HCT116 (cell line): ENCODE results near the gene C3orf20. TPM values are rescaled to one million over a fixed set of nuclear protein-coding genes. Genes with fewer than 3 reads are reported as not detected.

Experiments used
- ATAC-seq: fragments of 200-7000 bp; cut with Tn5 transposase; 2 replicates; pipeline ENCODE4 v1.9.1; 2020; ENCODE audit warnings: mild to moderate bottlenecking, moderate library complexity
- BruUV-seq: library from RNA; stranded (reverse); fragments of 400-500 nt; replicated peaks from 2 replicates; lab custom pipeline; 2021; lab: Mats Ljungman, UMichigan
- CTCF ChIA-PET: fragments of 300-600 bp; sonication (Branson Sonifier 250); formaldehyde crosslinking; loops from one replicate; lab custom pipeline; 2021; ENCODE audit warnings: antibody characterized with exemption; lab: Charles Lee
- POLR2A ChIA-PET: fragments of 300-600, 350-600 bp; sonication (Branson Sonifier 250); formaldehyde crosslinking; loops from one replicate; lab custom pipeline; 2021; ENCODE audit warnings: antibody characterized with exemption; lab: Charles Lee
- RAD21 ChIA-PET, 2 experiments: fragments of 300-600 bp; sonication (Branson Sonifier 250); formaldehyde crosslinking; loops; one replicate each; lab custom pipeline; 2023; ENCODE audit warnings: low total read pairs in 2 of 2; ENCODE audit not compliant: uncharacterized antibody in 2 of 2, unreplicated experiment in 2 of 2, low non-redundant PET in 1 of 2; lab: Charles Lee
- DNase-seq: peaks from one replicate; pipeline ENCODE4 v3.0.0-alpha.2; 2010; ENCODE audit warnings: low read depth, low spot score
- H2AFZ ChIP-seq: fragments of 200-600 bp; shearing (Covaris generic), sonication (generic); 2 replicates; pipeline ENCODE4 v1.6.1; 2017; ENCODE audit warnings: low read depth, mixed run types, mixed read lengths, antibody characterized with exemption, low read length; ENCODE audit not compliant: poor library complexity, severe bottlenecking
- H3K27ac ChIP-seq: 2 replicates; pipeline ENCODE4 v1.5.1; 2012; ENCODE audit warnings: low read depth, low read length
- H3K27me3 ChIP-seq: fragments of 200-600 bp; sonication (generic); 2 replicates; pipeline ENCODE4 v1.6.1; 2016; ENCODE audit warnings: mixed run types, low read length, mixed read lengths; ENCODE audit not compliant: insufficient read depth
- H3K36me3 ChIP-seq, 2 experiments: fragments of 200-500 bp in 1 of 2; fragments of 200-600 bp in 1 of 2; sonication (Bioruptor generic) in 1 of 2; sonication (generic) in 1 of 2; 2 replicates each; pipeline versions ENCODE4 v1.5.1 to v1.6.1; 2014 to 2016; ENCODE audit warnings: low read length in 2 of 2, inconsistent platforms in 1 of 2, mixed read lengths in 1 of 2, mixed run types in 1 of 2; ENCODE audit not compliant: insufficient read depth in 2 of 2, control insufficient read depth in 1 of 2
- H3K4me1 ChIP-seq, 2 experiments: fragments of 200-600 bp in 1 of 2; sonication (generic) in 1 of 2; 2 replicates each; pipeline versions ENCODE4 v1.5.1 to v1.6.1; 2012 to 2017; ENCODE audit warnings: low read length in 2 of 2, inconsistent platforms in 1 of 2, mild to moderate bottlenecking in 1 of 2, mixed read lengths in 1 of 2, mixed run types in 1 of 2, moderate library complexity in 1 of 2; ENCODE audit not compliant: insufficient read depth in 2 of 2, control insufficient read depth in 1 of 2
- H3K4me2 ChIP-seq: fragments of 200-600 bp; sonication (generic); 2 replicates; pipeline ENCODE4 v1.6.1; 2017; ENCODE audit warnings: mixed run types, low read length, mixed read lengths
- H3K4me3 ChIP-seq, 2 experiments: fragments of 200-600 bp in 1 of 2; sonication (generic) in 1 of 2; replicated peaks in 1 of 2; 2 replicates each; pipeline ENCODE4 v1.5.1; 2011 to 2016; ENCODE audit warnings: low read length in 2 of 2, control low read depth in 1 of 2, low read depth in 1 of 2, mild to moderate bottlenecking in 1 of 2, mixed read lengths in 1 of 2, mixed run types in 1 of 2
- H3K79me2 ChIP-seq: fragments of 200-600 bp; sonication (generic); 2 replicates; pipeline ENCODE4 v1.6.1; 2017; ENCODE audit warnings: mild to moderate bottlenecking, mixed run types, low read length, moderate library complexity, mixed read lengths; ENCODE audit not compliant: insufficient read depth
- H3K9ac ChIP-seq: fragments of 200-600 bp; sonication (generic); 2 replicates; pipeline ENCODE4 v1.6.1; 2016; ENCODE audit warnings: low read length, mixed read lengths
- H3K9me2 ChIP-seq: fragments of 200-600 bp; sonication (generic), shearing (Covaris generic); 2 replicates; pipeline ENCODE4 v1.6.1; 2017; ENCODE audit warnings: mixed run types, mild to moderate bottlenecking, moderate library complexity; ENCODE audit not compliant: insufficient read depth
- H3K9me3 ChIP-seq, 2 experiments: fragments of 200-500 bp in 1 of 2; fragments of 200-600 bp in 1 of 2; sonication (Bioruptor generic) in 1 of 2; sonication (generic) in 1 of 2; 2 replicates each; pipeline ENCODE4 v1.6.1; 2014 to 2017; ENCODE audit warnings: low read length in 2 of 2, mixed read lengths in 2 of 2, inconsistent platforms in 1 of 2, low read depth in 1 of 2, mild to moderate bottlenecking in 1 of 2, mixed run types in 1 of 2, moderate library complexity in 1 of 2; ENCODE audit not compliant: control insufficient read depth in 1 of 2, insufficient read depth in 1 of 2
- H4K20me1 ChIP-seq: fragments of 200-600 bp; sonication (generic), shearing (Covaris generic); 2 replicates; pipeline ENCODE4 v1.6.1; 2017; ENCODE audit warnings: mixed run types, mild to moderate bottlenecking, moderate library complexity; ENCODE audit not compliant: insufficient read depth
- CBX3 ChIP-seq: IDR thresholded peaks from 2 replicates; pipeline ENCODE4 v1.6.1; 2012; ENCODE audit warnings: low read depth
- CEBPB ChIP-seq: IDR thresholded peaks from 2 replicates; pipeline ENCODE4 v1.6.1; 2012; ENCODE audit warnings: low read depth
- CTCF ChIP-seq, 3 experiments: fragments of 200-600 bp in 1 of 3; sonication (generic) in 1 of 3; IDR thresholded peaks in 2 of 3; conservative IDR thresholded peaks in 1 of 3; 2 replicates each; pipeline ENCODE4 v1.5.1; 2012 to 2017; ENCODE audit warnings: low read depth in 2 of 3, low read length in 2 of 3, antibody characterized with exemption in 1 of 3, borderline replicate concordance in 1 of 3, control low read depth in 1 of 3, mild to moderate bottlenecking in 1 of 3, mixed read lengths in 1 of 3, mixed run types in 1 of 3, moderate library complexity in 1 of 3; ENCODE audit not compliant: insufficient read depth in 1 of 3
- EGR1 ChIP-seq: IDR thresholded peaks from 2 replicates; pipeline ENCODE4 v1.6.1; 2012; ENCODE audit warnings: low read depth
- ELF1 ChIP-seq: IDR thresholded peaks from 2 replicates; pipeline ENCODE4 v1.6.1; 2012; ENCODE audit warnings: low read depth, borderline replicate concordance
- EZH2 ChIP-seq: fragments of 200-600 bp; sonication (generic); IDR thresholded peaks from 2 replicates; pipeline ENCODE4 v1.6.1; 2017; ENCODE audit warnings: antibody characterized with exemption, mixed run types
- FOSL1 ChIP-seq: IDR thresholded peaks from 2 replicates; pipeline ENCODE4 v1.6.1; 2012; ENCODE audit warnings: low read depth
- POLR2AphosphoS5 ChIP-seq: IDR thresholded peaks from 2 replicates; pipeline ENCODE4 v1.6.1; 2011; ENCODE audit warnings: mild to moderate bottlenecking, low read depth, low read length, moderate library complexity
- RAD21 ChIP-seq: IDR thresholded peaks from 2 replicates; pipeline ENCODE4 v1.6.1; 2012; ENCODE audit warnings: low read depth, mild to moderate bottlenecking
- SIN3A ChIP-seq: IDR thresholded peaks from 2 replicates; pipeline ENCODE4 v1.6.1; 2012; ENCODE audit warnings: low read depth
- SP1 ChIP-seq: IDR thresholded peaks from 2 replicates; pipeline ENCODE4 v1.6.1; 2012; ENCODE audit warnings: low read depth
- SRF ChIP-seq: IDR thresholded peaks from 2 replicates; pipeline ENCODE4 v1.6.1; 2012; ENCODE audit warnings: low read depth
- TCF7L2 ChIP-seq: IDR thresholded peaks from 2 replicates; pipeline ENCODE4 v1.7.0; 2011; ENCODE audit warnings: borderline replicate concordance, inconsistent platforms; ENCODE audit not compliant: insufficient read depth, insufficient read length; ENCODE audit errors: extremely low read depth
- YY1 ChIP-seq: IDR thresholded peaks from 2 replicates; pipeline ENCODE4 v1.6.1; 2011; ENCODE audit warnings: low read length, low read depth, moderate library complexity, mild to moderate bottlenecking; ENCODE audit not compliant: insufficient replicate concordance; ENCODE audit errors: extremely low read depth
- ZBTB33 ChIP-seq: IDR thresholded peaks from 2 replicates; pipeline ENCODE4 v1.6.1; 2011; ENCODE audit warnings: mild to moderate bottlenecking, low read length, moderate library complexity; ENCODE audit not compliant: insufficient replicate concordance; ENCODE audit errors: extremely low read depth
- ZFX ChIP-seq: fragments of 450-650 bp; IDR thresholded peaks from 2 replicates; pipeline ENCODE4 v1.6.1; 2017
- ZNF274 ChIP-seq: fragments of 200-500 bp; sonication (Bioruptor generic); IDR thresholded peaks from 2 replicates; pipeline ENCODE4 v1.6.1; 2014; ENCODE audit warnings: mild to moderate bottlenecking, low read depth, low read length, inconsistent platforms
- intact Hi-C: fragments of 100-400 bp; cut with micrococcal nuclease; formaldehyde crosslinking; loops from 2 replicates; pipeline ENCODE4 v1.10.0; 2022
- total RNA-seq: library from RNA; stranded (reverse); gene quantifications from one replicate; pipeline ENCODE4 v1.2.1, GENCODE V29; 2021; ENCODE audit not compliant: unreplicated experiment
- TF ChIP-seq, protein P1 (sequence below): IDR thresholded peaks from 2 replicates; pipeline ENCODE4 v1.6.1; 2012; ENCODE audit warnings: low read depth
- TF ChIP-seq, protein P2 (sequence below): IDR thresholded peaks from 2 replicates; pipeline ENCODE4 v1.6.1; 2012

Gene C3orf20
- total RNA-seq, 1 experiment from 2014 or later: 0.20 TPM

GRCh38 chr3:14818804-14819500 is 144.0 kb downstream of the C3orf20 start, which contains the start of gene FGD5:
Gene FGD5, plus strand, starts transcription at chr3:14818962. Its CDS starts 110 bp downstream, at chr3:14819072.
- no peaks in the 10 kb centered on the region for H3K4me1 ChIP-seq
- TF ChIP-seq SRF (no peak), YY1 (no peak), ZNF274 (no peak), SP1 (no peak), POLR2AphosphoS5 (no peak), FOSL1 (no peak), RAD21 (no peak), CTCF (IDR thresholded peaks at IDR 0.05 in 2 of 3, conservative IDR thresholded peaks at IDR 0.05 in 1 of 3; ENCODE audit: borderline replicate concordance in 1 of 3, insufficient read depth in 1 of 3, low read depth in 2 of 3, low read length in 2 of 3) (no peak), TCF7L2 (no peak), SIN3A (no peak), CBX3 (no peak), EZH2 (no peak), ELF1 (no peak), EGR1 (no peak), ZFX (no peak), CEBPB (no peak), ZBTB33 (no peak)
- TF ChIP-seq, protein P1, sequence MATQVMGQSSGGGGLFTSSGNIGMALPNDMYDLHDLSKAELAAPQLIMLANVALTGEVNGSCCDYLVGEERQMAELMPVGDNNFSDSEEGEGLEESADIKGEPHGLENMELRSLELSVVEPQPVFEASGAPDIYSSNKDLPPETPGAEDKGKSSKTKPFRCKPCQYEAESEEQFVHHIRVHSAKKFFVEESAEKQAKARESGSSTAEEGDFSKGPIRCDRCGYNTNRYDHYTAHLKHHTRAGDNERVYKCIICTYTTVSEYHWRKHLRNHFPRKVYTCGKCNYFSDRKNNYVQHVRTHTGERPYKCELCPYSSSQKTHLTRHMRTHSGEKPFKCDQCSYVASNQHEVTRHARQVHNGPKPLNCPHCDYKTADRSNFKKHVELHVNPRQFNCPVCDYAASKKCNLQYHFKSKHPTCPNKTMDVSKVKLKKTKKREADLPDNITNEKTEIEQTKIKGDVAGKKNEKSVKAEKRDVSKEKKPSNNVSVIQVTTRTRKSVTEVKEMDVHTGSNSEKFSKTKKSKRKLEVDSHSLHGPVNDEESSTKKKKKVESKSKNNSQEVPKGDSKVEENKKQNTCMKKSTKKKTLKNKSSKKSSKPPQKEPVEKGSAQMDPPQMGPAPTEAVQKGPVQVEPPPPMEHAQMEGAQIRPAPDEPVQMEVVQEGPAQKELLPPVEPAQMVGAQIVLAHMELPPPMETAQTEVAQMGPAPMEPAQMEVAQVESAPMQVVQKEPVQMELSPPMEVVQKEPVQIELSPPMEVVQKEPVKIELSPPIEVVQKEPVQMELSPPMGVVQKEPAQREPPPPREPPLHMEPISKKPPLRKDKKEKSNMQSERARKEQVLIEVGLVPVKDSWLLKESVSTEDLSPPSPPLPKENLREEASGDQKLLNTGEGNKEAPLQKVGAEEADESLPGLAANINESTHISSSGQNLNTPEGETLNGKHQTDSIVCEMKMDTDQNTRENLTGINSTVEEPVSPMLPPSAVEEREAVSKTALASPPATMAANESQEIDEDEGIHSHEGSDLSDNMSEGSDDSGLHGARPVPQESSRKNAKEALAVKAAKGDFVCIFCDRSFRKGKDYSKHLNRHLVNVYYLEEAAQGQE: no peak
- TF ChIP-seq, protein P2, sequence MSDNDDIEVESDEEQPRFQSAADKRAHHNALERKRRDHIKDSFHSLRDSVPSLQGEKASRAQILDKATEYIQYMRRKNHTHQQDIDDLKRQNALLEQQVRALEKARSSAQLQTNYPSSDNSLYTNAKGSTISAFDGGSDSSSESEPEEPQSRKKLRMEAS: no peak
- TF ChIP-seq, all 23 proteins: peak for 0
- CTCF ChIA-PET: no interaction called here
- no peak within 1 kb of the TSS for H3K4me2 ChIP-seq
- H3K4me3 ChIP-seq: no peak within 1 kb of the TSS
- no peak within 1 kb of the TSS for H3K27ac ChIP-seq
- BruUV-seq: no TSS peak
- no peak within 1 kb of the TSS for H3K9ac ChIP-seq
- ATAC-seq: no peak
- no peaks in the 10 kb centered on the region for H3K9me2 ChIP-seq
- H3K79me2 ChIP-seq: no peaks in the 10 kb centered on the region
- intact Hi-C loops: no loop called here
- H2AFZ ChIP-seq: no peak within 1 kb of the TSS
- RAD21 ChIA-PET: no interaction called here
- no peak for DNase-seq
- POLR2A ChIA-PET: no interaction called here
- H3K27me3 ChIP-seq: peaks cover 28% of the 10 kb centered on the region; the same call in 1 of the 2 replicates
- H4K20me1 ChIP-seq: no peaks in the 10 kb centered on the region
- no peaks in the 10 kb centered on the region for H3K36me3 ChIP-seq
- H3K9me3 ChIP-seq: no peaks in the 10 kb centered on the region
